Caco-2 (cell line): ENCODE measurements around the gene RFX3. TPM values are rescaled to one million over a fixed set of nuclear protein-coding genes. Genes with fewer than 3 reads are reported as not detected.
A peak's percentile ranks its signal among the peaks of the same experiment; 100 is the strongest.

Source experiments
- BruUV-seq: library from RNA; stranded (reverse); fragments of 400-500 nt; replicated peaks from 2 replicates; lab custom pipeline; 2021; lab: Mats Ljungman, UMichigan
- CTCF ChIA-PET: fragments of 300-600 bp; sonication (Branson Sonifier 250); formaldehyde crosslinking; loops from one replicate; lab custom pipeline; 2022; ENCODE audit warnings: antibody characterized with exemption; lab: Charles Lee
- POLR2A ChIA-PET: fragments of 300-600 bp; sonication (Branson Sonifier 250); formaldehyde crosslinking; loops from one replicate; lab custom pipeline; 2022; ENCODE audit warnings: antibody characterized with exemption; lab: Charles Lee
- DNase-seq, 2 experiments: peaks; one replicate each; pipeline versions ENCODE4 v3.0.0 to v3.0.0-alpha.2; 2020 to 2022
- H3K27me3 ChIP-seq: replicated peaks from 2 replicates; pipeline ENCODE4 v1.6.0; 2011; ENCODE audit warnings: low read length; ENCODE audit not compliant: control insufficient read depth, insufficient read depth
- H3K36me3 ChIP-seq: 2 replicates; pipeline ENCODE4 v1.5.1; 2011; ENCODE audit warnings: low read length; ENCODE audit not compliant: control insufficient read depth, insufficient read depth
- H3K4me1 ChIP-seq: fragments of 250-450 bp; sonication (Bioruptor Pico); 2 replicates; pipeline ENCODE4 v1.5.1; 2020; ENCODE audit warnings: mild to moderate bottlenecking
- H3K4me3 ChIP-seq: 2 replicates; pipeline ENCODE4 v1.5.1; 2011; ENCODE audit warnings: low read depth, mild to moderate bottlenecking, control low read depth, low read length
- H3K9me3 ChIP-seq: fragments of 250-450 bp; sonication (Bioruptor Pico); 2 replicates; pipeline ENCODE4 v1.5.1; 2020; ENCODE audit warnings: mild to moderate bottlenecking, moderate library complexity
- H3K27ac Mint-ChIP-seq: one replicate; pipeline ENCODE4 v1.8.0; 2022; ENCODE audit warnings: mixed read lengths; ENCODE audit not compliant: unreplicated experiment
- H3K27me3 Mint-ChIP-seq: one replicate; pipeline ENCODE4 v1.8.0; 2022; ENCODE audit warnings: mixed read lengths; ENCODE audit not compliant: insufficient read depth, unreplicated experiment
- H3K36me3 Mint-ChIP-seq: one replicate; pipeline ENCODE4 v1.8.0; 2022; ENCODE audit warnings: mild to moderate bottlenecking, mixed read lengths; ENCODE audit not compliant: insufficient read depth, unreplicated experiment
- H3K4me1 Mint-ChIP-seq: one replicate; pipeline ENCODE4 v1.8.0; 2022; ENCODE audit warnings: low read depth, mixed read lengths; ENCODE audit not compliant: unreplicated experiment
- H3K4me3 Mint-ChIP-seq: one replicate; pipeline ENCODE4 v1.8.0; 2022; ENCODE audit warnings: mild to moderate bottlenecking, moderate library complexity, mixed read lengths; ENCODE audit not compliant: unreplicated experiment
- H3K9me3 Mint-ChIP-seq: one replicate; pipeline ENCODE4 v1.8.0; 2022; ENCODE audit warnings: mixed read lengths; ENCODE audit not compliant: unreplicated experiment
- CTCF ChIP-seq, 2 experiments: fragments of 200-600 bp in 1 of 2; IDR thresholded peaks; 1 replicate in 1 of 2; 2 replicates in 1 of 2; pipeline versions ENCODE4 v1.5.1 to v1.8.0; 2011 to 2022; ENCODE audit warnings: antibody characterized with exemption in 1 of 2, control low read depth in 1 of 2, inconsistent platforms in 1 of 2, low read depth in 1 of 2, low read length in 1 of 2, mild to moderate bottlenecking in 1 of 2, moderate library complexity in 1 of 2; ENCODE audit not compliant: insufficient read depth in 1 of 2, severe bottlenecking in 1 of 2, unreplicated experiment in 1 of 2
- intact Hi-C: fragments of 100-400 bp; cut with micrococcal nuclease; formaldehyde crosslinking; loops from one replicate; pipeline ENCODE4 v1.10.0; 2022; ENCODE audit not compliant: unreplicated experiment
- total RNA-seq: library from RNA; stranded (reverse); gene quantifications from 2 replicates; pipeline ENCODE4 v1.2.3, GENCODE V29; 2022

The RFX3 gene
- total RNA-seq, 1 experiment from 2014 or later, result 4.2 TPM

GRCh38 chr9:3179711-3180110 is 346.1 kb downstream of the RFX3 start:
- Histone ChIP-seq H3K4me3 (no peak overlapping the region), H3K36me3 (no peaks in the 10 kb centered on the region), H3K27me3 (no peaks in the 10 kb centered on the region), H3K9me3 (no peaks in the 10 kb centered on the region), H3K4me1 (no peaks in the 10 kb centered on the region)
- no peaks in the 10 kb centered on the region for H3K9me3 Mint-ChIP-seq
- H3K27me3 Mint-ChIP-seq, result peaks cover 5% of the 10 kb centered on the region
- intact Hi-C loops, result loop anchor here (5.0 to 10.0 kb wide), 2 partner anchors 175 to 307 kb away; no protein-coding TSS in a partner anchor
- BruUV-seq, result no TSS peak
- no peak overlapping the region for H3K4me3 Mint-ChIP-seq
- no peak for TF ChIP-seq CTCF (IDR thresholded peaks at IDR 0.05; ENCODE audit: insufficient read depth in 1 of 2, low read depth in 1 of 2, low read length in 1 of 2, severe bottlenecking in 1 of 2, unreplicated experiment in 1 of 2)
- ChIA-PET CTCF (no interaction called here), POLR2A (no interaction called here)
- H3K36me3 Mint-ChIP-seq, result no peaks in the 10 kb centered on the region
- no peak overlapping the region for H3K27ac Mint-ChIP-seq
- no peak for DNase-seq
- peaks cover 16% of the 10 kb centered on the region for H3K4me1 Mint-ChIP-seq

GRCh38 chr9:3177936-3178335 is 347.9 kb downstream of the RFX3 start:
- H3K4me1 Mint-ChIP-seq, result peaks cover 16% of the 10 kb centered on the region

GRCh38 chr9:3177146-3177761 is 348.5 kb downstream of the RFX3 start:
- Mint-ChIP-seq H3K4me1 (peaks cover 16% of the 10 kb centered on the region), H3K27ac (no peak overlapping the region), H3K4me3 (no peak overlapping the region), H3K9me3 (no peaks in the 10 kb centered on the region), H3K27me3 (peaks cover 4% of the 10 kb centered on the region), H3K36me3 (no peaks in the 10 kb centered on the region)
- POLR2A ChIA-PET, result no interaction called here
- H3K9me3 ChIP-seq, result no peaks in the 10 kb centered on the region
- peak in 1 of 2 experiments; percentile 6 for DNase-seq
- no peaks in the 10 kb centered on the region for H3K36me3 ChIP-seq
- CTCF ChIA-PET, result no interaction called here
- no peaks in the 10 kb centered on the region for H3K4me1 ChIP-seq
- intact Hi-C loops, result loop anchor here (10.0 kb wide), 1 partner anchor 172 kb away; no protein-coding TSS in a partner anchor
- BruUV-seq, result no TSS peak
- no peaks in the 10 kb centered on the region for H3K27me3 ChIP-seq
- H3K4me3 ChIP-seq, result no peak overlapping the region
- no peak for TF ChIP-seq CTCF (IDR thresholded peaks at IDR 0.05; ENCODE audit: insufficient read depth in 1 of 2, low read depth in 1 of 2, low read length in 1 of 2, severe bottlenecking in 1 of 2, unreplicated experiment in 1 of 2)

More at GRCh38 chr9:3177936-3178335, 347.9 kb downstream of the RFX3 start:
- Histone ChIP-seq H3K36me3 (no peaks in the 10 kb centered on the region), H3K4me1 (no peaks in the 10 kb centered on the region), H3K4me3 (no peak overlapping the region), H3K9me3 (no peaks in the 10 kb centered on the region), H3K27me3 (no peaks in the 10 kb centered on the region)
- Mint-ChIP-seq H3K27ac (no peak overlapping the region), H3K4me3 (no peak overlapping the region), H3K9me3 (no peaks in the 10 kb centered on the region), H3K27me3 (peaks cover 2% of the 10 kb centered on the region), H3K36me3 (no peaks in the 10 kb centered on the region)
- no TSS peak for BruUV-seq
- no peak for TF ChIP-seq CTCF (IDR thresholded peaks at IDR 0.05; ENCODE audit: insufficient read depth in 1 of 2, low read depth in 1 of 2, low read length in 1 of 2, severe bottlenecking in 1 of 2, unreplicated experiment in 1 of 2)
- CTCF ChIA-PET, result no interaction called here
- POLR2A ChIA-PET, result no interaction called here
- no peak for DNase-seq
- intact Hi-C loops, result loop anchor here (10.0 kb wide), 1 partner anchor 173 kb away; no protein-coding TSS in a partner anchor
